H9 (cell line): ENCODE measurements around the gene ALKAL2. TPM values are rescaled to one million over a fixed set of nuclear protein-coding genes. Genes with fewer than 3 reads are reported as not detected.

ENCODE experiments used
- DNase-seq: peaks from one replicate; pipeline ENCODE4 v3.0.0-alpha.2; 2017
- H2AFZ ChIP-seq: one replicate; pipeline ENCODE4 v1.6.1; 2013; ENCODE audit warnings: mild to moderate bottlenecking, low read length, control low read depth, moderate library complexity
- H2AK5ac ChIP-seq: 2 replicates; pipeline ENCODE4 v1.6.1; 2013; ENCODE audit warnings: low read length, control low read depth, mixed read lengths; ENCODE audit not compliant: insufficient read length
- H2BK120ac ChIP-seq: one replicate; pipeline ENCODE4 v1.6.1; 2013; ENCODE audit warnings: low read depth, mild to moderate bottlenecking, low read length, control low read depth, inconsistent platforms; ENCODE audit not compliant: poor library complexity, severe bottlenecking
- H2BK12ac ChIP-seq: 2 replicates; pipeline ENCODE4 v1.6.1; 2013; ENCODE audit warnings: low read length, control low read depth, mixed read lengths, low read depth; ENCODE audit not compliant: insufficient read length
- H2BK15ac ChIP-seq: 2 replicates; pipeline ENCODE4 v1.6.1; 2013; ENCODE audit warnings: low read depth, low read length, control low read depth
- H2BK20ac ChIP-seq: one replicate; pipeline ENCODE4 v1.6.1; 2013; ENCODE audit warnings: low read depth, mild to moderate bottlenecking, low read length, control low read depth, inconsistent platforms; ENCODE audit not compliant: poor library complexity, severe bottlenecking
- H2BK5ac ChIP-seq: 2 replicates; pipeline ENCODE4 v1.6.1; 2013; ENCODE audit warnings: low read length, control low read depth, mixed read lengths; ENCODE audit not compliant: insufficient read length
- H3K14ac ChIP-seq: 2 replicates; pipeline ENCODE4 v1.6.1; 2013; ENCODE audit warnings: low read length, control low read depth; ENCODE audit not compliant: insufficient read depth
- H3K18ac ChIP-seq: 2 replicates; pipeline ENCODE4 v1.6.1; 2013; ENCODE audit warnings: low read depth, mild to moderate bottlenecking, mixed read lengths, low read length, control low read depth; ENCODE audit not compliant: insufficient read length
- H3K23ac ChIP-seq: 2 replicates; pipeline ENCODE4 v1.6.1; 2013; ENCODE audit warnings: low read length, control low read depth, mixed read lengths, low read depth; ENCODE audit not compliant: insufficient read length
- H3K23me2 ChIP-seq: 2 replicates; pipeline ENCODE4 v1.6.1; 2013; ENCODE audit warnings: low read depth, mild to moderate bottlenecking, mixed read lengths, low read length, control low read depth; ENCODE audit not compliant: insufficient read length, poor library complexity, severe bottlenecking
- H3K27ac ChIP-seq: 2 replicates; pipeline ENCODE4 v1.5.1; 2013; ENCODE audit warnings: low read length, control low read depth, mixed read lengths, low read depth; ENCODE audit not compliant: insufficient read length
- H3K27me3 ChIP-seq: 2 replicates; pipeline ENCODE4 v1.6.1; 2013; ENCODE audit warnings: low read length, control low read depth, inconsistent platforms; ENCODE audit not compliant: insufficient read depth
- H3K4ac ChIP-seq: 2 replicates; pipeline ENCODE4 v1.6.1; 2013; ENCODE audit warnings: low read depth, mild to moderate bottlenecking, control low read depth, inconsistent platforms, low read length, moderate library complexity
- H3K4me1 ChIP-seq: 2 replicates; pipeline ENCODE4 v1.6.1; 2013; ENCODE audit warnings: low read length, control low read depth, inconsistent platforms; ENCODE audit not compliant: insufficient read depth
- H3K4me2 ChIP-seq: 2 replicates; pipeline ENCODE4 v1.6.1; 2013; ENCODE audit warnings: low read length, control low read depth, mixed read lengths; ENCODE audit not compliant: insufficient read length, insufficient read depth
- H3K56ac ChIP-seq: 2 replicates; pipeline ENCODE4 v1.6.1; 2013; ENCODE audit warnings: low read depth, mild to moderate bottlenecking, mixed read lengths, low read length, control low read depth; ENCODE audit not compliant: insufficient read length
- H3K79me1 ChIP-seq: 2 replicates; pipeline ENCODE4 v1.6.1; 2013; ENCODE audit warnings: low read depth, mild to moderate bottlenecking, moderate library complexity, low read length, control low read depth, inconsistent platforms; ENCODE audit not compliant: insufficient read depth, poor library complexity, severe bottlenecking
- H3K79me2 ChIP-seq: 2 replicates; pipeline ENCODE4 v1.6.1; 2013; ENCODE audit warnings: low read length, control low read depth, inconsistent platforms; ENCODE audit not compliant: insufficient read depth
- H3K9ac ChIP-seq: 2 replicates; pipeline ENCODE4 v1.6.1; 2013; ENCODE audit warnings: low read length, control low read depth, mixed read lengths; ENCODE audit not compliant: insufficient read length; ENCODE audit errors: extremely low read depth
- H3K9me3 ChIP-seq: one replicate; pipeline ENCODE4 v1.6.1; 2013; ENCODE audit warnings: low read depth, low read length, inconsistent platforms; ENCODE audit not compliant: control insufficient read depth
- H3T11ph ChIP-seq: one replicate; pipeline ENCODE4 v1.6.1; 2013; ENCODE audit warnings: mild to moderate bottlenecking, low read length, control low read depth, inconsistent platforms
- H4K20me1 ChIP-seq: one replicate; pipeline ENCODE4 v1.6.1; 2013; ENCODE audit not compliant: control insufficient read depth, insufficient read length, insufficient read depth
- H4K5ac ChIP-seq: 2 replicates; pipeline ENCODE4 v1.6.1; 2013; ENCODE audit warnings: low read depth, mild to moderate bottlenecking, mixed read lengths, low read length, control low read depth; ENCODE audit not compliant: insufficient read length
- H4K8ac ChIP-seq: replicated peaks from 2 replicates; pipeline ENCODE4 v1.6.1; 2013; ENCODE audit warnings: low read length, control low read depth, mixed read lengths, low read depth; ENCODE audit not compliant: insufficient read length
- H4K91ac ChIP-seq: 2 replicates; pipeline ENCODE4 v1.6.1; 2013; ENCODE audit warnings: low read depth, mild to moderate bottlenecking, moderate library complexity, mixed read lengths, low read length, control low read depth; ENCODE audit not compliant: insufficient read length
- H3K27ac Mint-ChIP-seq, 3 experiments: 2 replicates in 2 of 3; 3 replicates in 1 of 3; pipeline ENCODE4 v1.8.0; 2020 to 2021; ENCODE audit warnings: mixed read lengths in 3 of 3, mild to moderate bottlenecking in 1 of 3, moderate library complexity in 1 of 3
- H3K27me3 Mint-ChIP-seq: 2 replicates; pipeline ENCODE4 v1.8.0; 2021; ENCODE audit warnings: low read depth, mild to moderate bottlenecking, moderate library complexity, mixed read lengths
- H3K36me3 Mint-ChIP-seq, 3 experiments: 2 replicates in 2 of 3; 3 replicates in 1 of 3; pipeline ENCODE4 v1.8.0; 2020 to 2021; ENCODE audit warnings: low read depth in 3 of 3, mixed read lengths in 3 of 3; ENCODE audit not compliant: insufficient read depth in 1 of 3
- H3K4me1 Mint-ChIP-seq, 2 experiments: 2 replicates each; pipeline ENCODE4 v1.8.0; 2020; ENCODE audit warnings: mixed read lengths in 2 of 2
- H3K4me3 Mint-ChIP-seq, 2 experiments: 2 replicates in 1 of 2; 3 replicates in 1 of 2; pipeline ENCODE4 v1.8.0; 2020 to 2021; ENCODE audit warnings: mild to moderate bottlenecking in 2 of 2, mixed read lengths in 2 of 2, moderate library complexity in 1 of 2
- H3K9me3 Mint-ChIP-seq, 2 experiments: 2 replicates in 1 of 2; 3 replicates in 1 of 2; pipeline ENCODE4 v1.8.0; 2020; ENCODE audit warnings: mild to moderate bottlenecking in 2 of 2, mixed read lengths in 2 of 2, moderate library complexity in 1 of 2
- CTCF ChIP-seq: fragments of 200-600 bp; sonication (generic); conservative IDR thresholded peaks from 3 replicates; pipeline ENCODE4 v1.8.0; 2021; ENCODE audit warnings: antibody characterized with exemption, mild to moderate bottlenecking
- WGBS: extraction: QIAGEN DNeasy Blood & Tissue Kit; methylation state at CpG from one replicate; pipeline ENCODE4 v1.1.7; 2013; ENCODE audit warnings: missing lambda C conversion rate, low lambda C conversion rate, mixed read lengths; ENCODE audit not compliant: insufficient read length; ENCODE audit errors: extremely low coverage; 5-methylcytosine and 5-hydroxymethylcytosine counted together
- total RNA-seq: library from RNA; stranded (reverse); gene quantifications from 2 replicates; pipeline ENCODE4 v1.2.1, GENCODE V29; 2021

Gene ALKAL2
- total RNA-seq, 1 experiment from 2014 or later = 0.48 TPM

DNA sequence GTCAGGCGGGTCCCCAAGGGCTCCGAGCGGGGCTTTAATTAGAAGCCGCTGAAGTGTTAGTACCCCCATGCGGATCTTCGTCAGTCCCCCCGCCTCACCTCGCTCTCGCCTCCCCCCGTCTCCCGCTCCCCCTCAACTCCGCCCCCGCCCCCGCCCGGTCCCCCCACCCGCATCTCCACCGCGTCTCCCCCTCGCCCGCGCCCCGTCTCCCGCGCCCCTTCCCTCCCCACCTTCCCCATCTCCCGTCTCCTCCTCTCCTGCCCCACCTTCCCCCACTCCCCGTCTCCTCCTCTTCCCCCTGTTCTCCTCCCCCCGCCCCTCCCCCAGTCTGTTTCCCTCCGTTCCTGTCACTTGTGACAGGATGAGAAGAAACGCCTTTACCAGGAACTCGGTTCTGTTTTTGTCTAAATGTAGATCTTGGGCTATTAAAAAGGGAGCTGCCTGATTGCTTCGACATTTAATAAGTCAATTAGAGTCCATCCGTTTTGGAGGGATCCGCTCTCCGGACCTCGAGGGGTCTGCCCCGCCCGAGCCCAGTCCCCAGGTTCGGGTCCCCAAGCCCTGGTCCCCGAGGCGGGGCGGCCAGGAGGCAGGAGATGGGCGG lies 969 bp upstream of the ALKAL2 start:
- no peak overlapping the region for H3K23ac ChIP-seq
- no peak overlapping the region for H2BK5ac ChIP-seq
- H2BK12ac ChIP-seq = no peak overlapping the region
- H3K9me3 ChIP-seq = no peaks in the 10 kb centered on the region
- no peak overlapping the region for H3T11ph ChIP-seq
- Mint-ChIP-seq H3K4me3 (peak overlapping the region; percentile 33 to 84; a peak in 4 of 5 replicates), H3K36me3 (no peaks in the 10 kb centered on the region; a peak in 1 of 7 replicates), H3K27ac (no peak overlapping the region), H3K27me3 (peaks cover 75% of the 10 kb centered on the region), H3K4me1 (peaks cover 32 to 35% of the 10 kb centered on the region in 2 experiments), H3K9me3 (no peaks in the 10 kb centered on the region)
- H3K79me1 ChIP-seq = no peaks in the 10 kb centered on the region
- no peak overlapping the region for H4K91ac ChIP-seq
- no peak overlapping the region for H3K4ac ChIP-seq
- no peak overlapping the region for H4K8ac ChIP-seq
- no peaks in the 10 kb centered on the region for H4K20me1 ChIP-seq
- no peak overlapping the region for H3K18ac ChIP-seq
- WGBS = no CpG with 5 or more reads among the region's 42 CpGs
- no peak overlapping the region for H2AFZ ChIP-seq
- no peak overlapping the region for H2BK20ac ChIP-seq
- H3K23me2 ChIP-seq = peaks cover 18% of the 10 kb centered on the region
- H3K27me3 ChIP-seq = peaks cover 8% of the 10 kb centered on the region; the same call in 1 of the 2 replicates
- TF ChIP-seq CTCF = no peak
- no peak overlapping the region for H3K56ac ChIP-seq
- H3K9ac ChIP-seq = no peak overlapping the region
- DNase-seq = peak; percentile 46
- H2BK15ac ChIP-seq = no peak overlapping the region
- H3K4me2 ChIP-seq = peak overlapping the region; percentile 76
- H3K79me2 ChIP-seq = no peaks in the 10 kb centered on the region
- no peak overlapping the region for H3K14ac ChIP-seq
- no peak overlapping the region for H4K5ac ChIP-seq
- H3K27ac ChIP-seq = no peak overlapping the region
- H2AK5ac ChIP-seq = no peak overlapping the region
- H2BK120ac ChIP-seq = no peak overlapping the region
- H3K4me1 ChIP-seq = peaks cover 16% of the 10 kb centered on the region
